ENCODE measurements around the gene KDM8.

The KDM8 gene

DNA sequence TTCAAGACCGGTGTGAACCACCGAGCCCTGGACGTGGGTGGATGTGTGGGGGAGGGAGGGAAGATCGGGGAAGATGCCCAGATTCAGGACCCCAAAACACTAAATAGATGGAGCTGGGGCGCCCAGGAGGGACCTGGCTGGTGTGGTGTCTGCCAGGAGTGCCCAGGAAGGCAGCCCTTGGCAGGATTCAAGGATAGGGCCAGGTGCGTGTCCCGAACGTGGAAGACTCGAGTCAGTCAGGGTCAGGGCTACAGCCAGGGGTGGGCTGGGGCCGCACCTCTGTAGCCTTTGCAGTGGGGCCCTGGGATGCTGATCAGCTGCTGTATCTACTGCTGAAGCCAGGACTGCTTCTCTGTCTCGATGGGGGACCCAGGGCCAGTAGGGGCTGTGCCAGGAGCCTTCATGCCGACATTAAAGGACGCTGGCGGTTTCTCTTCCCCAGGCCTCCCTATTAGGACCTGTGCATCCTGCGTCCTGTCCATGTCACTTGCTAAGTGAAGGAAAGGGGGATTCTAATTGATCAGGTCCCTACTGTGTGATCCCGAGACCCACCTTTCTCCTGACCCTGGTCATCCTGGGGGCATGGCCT, 13.1 kb downstream of the KDM8 start:
- DNase-seq (ENCODE audit: low read depth) = no peak

DNA sequence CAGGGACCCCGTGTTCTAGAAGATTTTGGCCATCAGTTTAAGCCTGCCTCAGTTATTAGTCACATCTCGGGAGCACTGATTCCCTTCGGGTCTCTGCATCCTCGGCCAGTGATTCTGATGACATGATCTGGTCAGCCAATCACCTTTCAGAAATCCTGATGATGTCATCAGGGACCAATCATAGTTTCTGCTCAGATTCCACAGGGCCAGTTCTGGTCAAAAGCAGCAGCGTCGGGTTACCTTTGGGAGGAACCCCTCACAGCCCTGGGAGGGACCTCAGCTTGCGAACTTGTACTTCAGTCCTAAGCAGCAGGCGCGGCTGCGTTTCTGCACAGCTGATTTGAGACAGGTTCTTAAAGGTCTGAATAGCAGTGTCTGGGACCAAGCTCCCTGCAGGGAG, 13.9 kb downstream of the KDM8 start:
- DNase-seq (ENCODE audit: low read depth) = no peak

DNA sequence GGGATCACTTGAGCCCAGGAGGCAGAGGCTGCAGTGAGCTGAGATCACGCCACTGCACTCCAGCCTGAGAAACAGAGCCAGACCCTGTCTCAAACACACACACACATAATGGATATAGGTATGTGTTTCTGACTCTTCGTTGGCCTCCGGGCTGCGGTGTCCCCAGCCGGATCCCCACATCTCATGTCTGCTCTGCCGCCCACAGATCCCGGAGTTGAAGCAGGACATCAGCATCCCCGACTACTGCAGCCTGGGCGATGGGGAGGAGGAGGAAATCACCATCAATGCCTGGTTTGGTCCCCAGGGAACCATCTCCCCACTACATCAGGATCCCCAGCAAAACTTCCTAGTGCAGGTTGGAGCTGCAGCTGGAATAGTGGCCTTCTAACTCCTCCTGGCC, 15.4 kb downstream of the KDM8 start:
- no peak for DNase-seq (ENCODE audit: low read depth)

DNA sequence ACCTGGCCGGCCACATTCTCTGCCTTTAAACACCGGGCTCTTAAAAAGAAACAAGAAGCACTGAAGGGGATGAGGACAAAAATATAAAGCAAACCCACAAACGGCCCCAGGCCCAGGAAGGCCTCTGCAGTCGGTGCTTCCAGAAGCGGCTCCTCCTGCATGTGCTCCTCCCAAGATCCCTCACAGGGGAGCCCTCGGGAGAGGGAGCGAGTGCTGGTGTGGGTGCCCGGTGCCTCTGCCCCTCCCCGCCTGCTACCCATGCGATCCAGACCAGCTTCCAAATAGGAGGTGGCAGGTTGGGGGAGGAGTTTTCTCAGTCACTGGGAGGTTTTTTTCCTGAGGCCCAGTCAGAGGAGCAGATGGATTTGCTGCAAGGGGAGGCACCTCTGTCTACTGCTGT, 15.8 kb downstream of the KDM8 start:
- no peak for DNase-seq (ENCODE audit: low read depth)

DNA sequence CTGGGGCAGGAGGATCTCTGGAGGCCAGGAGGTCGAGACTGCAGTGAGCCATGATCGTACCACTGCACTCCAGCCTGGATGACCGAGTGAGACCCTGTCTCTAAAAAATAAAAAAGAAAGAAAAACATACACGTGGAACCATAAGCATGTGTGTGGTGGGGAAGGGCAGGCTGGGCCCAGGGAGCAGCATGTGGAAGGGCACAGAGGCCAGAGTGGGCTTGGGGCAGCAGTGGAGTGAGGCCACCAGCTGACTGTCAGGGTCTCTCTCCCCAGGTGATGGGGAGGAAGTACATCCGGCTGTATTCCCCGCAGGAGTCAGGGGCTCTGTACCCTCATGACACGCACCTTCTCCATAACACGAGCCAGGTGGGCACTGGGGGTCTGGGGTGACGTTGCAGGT, 16.8 kb downstream of the KDM8 start:
- no peak for DNase-seq (ENCODE audit: low read depth)

DNA sequence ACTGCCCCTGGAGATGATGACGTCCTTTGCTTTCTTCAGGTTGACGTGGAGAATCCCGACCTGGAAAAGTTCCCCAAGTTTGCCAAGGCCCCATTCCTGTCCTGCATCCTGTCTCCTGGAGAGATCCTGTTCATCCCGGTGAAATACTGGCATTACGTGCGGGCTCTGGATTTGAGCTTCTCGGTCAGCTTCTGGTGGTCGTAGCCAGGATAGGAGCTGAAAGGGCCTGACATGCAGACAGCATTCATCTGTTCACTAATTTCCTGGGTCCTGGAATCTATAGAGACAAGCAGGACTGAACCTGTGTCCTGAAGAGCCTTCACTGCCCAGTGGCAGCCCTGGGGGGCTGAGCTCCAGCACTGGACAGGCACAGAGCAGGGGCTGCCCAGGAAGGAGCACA, 17.2 kb downstream of the KDM8 start:
- no peak for DNase-seq (ENCODE audit: low read depth)

DNA sequence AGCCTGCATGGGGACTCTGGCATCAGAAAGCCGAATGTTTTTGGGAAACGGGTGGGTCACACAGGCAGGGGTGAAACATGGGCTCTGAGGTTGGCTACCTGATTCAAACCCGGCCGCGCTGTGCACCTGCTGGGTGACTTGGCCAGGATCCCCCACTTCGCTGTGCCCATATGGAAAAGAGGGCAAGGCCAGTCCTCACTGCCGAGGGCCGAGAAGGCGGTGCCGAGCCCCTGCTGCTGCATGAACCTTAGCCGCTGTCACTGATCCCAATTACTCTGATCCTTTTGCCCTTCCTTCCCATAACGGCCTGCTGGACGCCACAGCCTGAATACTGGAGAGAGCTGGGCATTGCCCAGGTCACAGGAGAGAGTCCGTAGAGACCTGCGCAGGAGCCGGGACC, 17.7 kb downstream of the KDM8 start:
- DNase-seq (ENCODE audit: low read depth) = no peak

DNA sequence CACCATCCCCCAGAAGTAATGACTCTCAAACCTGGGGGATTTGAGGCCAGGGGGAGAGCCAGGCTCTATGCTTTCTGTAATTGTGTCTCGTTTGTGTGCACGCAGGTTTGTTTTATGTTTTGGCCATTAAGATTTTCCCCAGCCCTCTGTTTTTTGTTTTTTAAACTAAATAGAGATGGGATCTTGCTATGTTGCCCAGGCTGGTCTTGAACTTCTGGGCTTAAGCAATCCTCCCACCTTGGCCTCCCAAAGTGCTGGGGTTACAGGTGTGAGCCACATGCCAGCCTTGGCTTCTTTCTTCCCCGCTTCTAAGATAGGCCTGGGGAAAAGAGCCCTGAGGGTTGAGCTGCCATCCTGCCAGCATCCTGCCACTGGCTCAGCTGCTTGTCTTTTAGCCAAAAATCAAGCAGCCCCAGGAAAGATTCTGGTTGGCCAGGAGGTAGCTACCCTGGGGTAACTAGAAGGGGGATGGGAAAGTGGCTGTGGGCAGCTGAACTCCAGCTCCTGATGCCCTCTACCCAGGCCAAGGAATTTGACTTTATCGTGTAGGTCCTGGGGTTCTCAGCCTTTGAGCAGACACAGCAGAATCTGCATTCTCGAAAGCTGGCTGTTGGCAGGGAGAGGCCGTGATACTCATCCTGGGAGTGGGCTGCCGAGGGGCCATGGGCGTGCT, 18.4 kb downstream of the KDM8 start:
- no peak for DNase-seq (ENCODE audit: low read depth)

DNA sequence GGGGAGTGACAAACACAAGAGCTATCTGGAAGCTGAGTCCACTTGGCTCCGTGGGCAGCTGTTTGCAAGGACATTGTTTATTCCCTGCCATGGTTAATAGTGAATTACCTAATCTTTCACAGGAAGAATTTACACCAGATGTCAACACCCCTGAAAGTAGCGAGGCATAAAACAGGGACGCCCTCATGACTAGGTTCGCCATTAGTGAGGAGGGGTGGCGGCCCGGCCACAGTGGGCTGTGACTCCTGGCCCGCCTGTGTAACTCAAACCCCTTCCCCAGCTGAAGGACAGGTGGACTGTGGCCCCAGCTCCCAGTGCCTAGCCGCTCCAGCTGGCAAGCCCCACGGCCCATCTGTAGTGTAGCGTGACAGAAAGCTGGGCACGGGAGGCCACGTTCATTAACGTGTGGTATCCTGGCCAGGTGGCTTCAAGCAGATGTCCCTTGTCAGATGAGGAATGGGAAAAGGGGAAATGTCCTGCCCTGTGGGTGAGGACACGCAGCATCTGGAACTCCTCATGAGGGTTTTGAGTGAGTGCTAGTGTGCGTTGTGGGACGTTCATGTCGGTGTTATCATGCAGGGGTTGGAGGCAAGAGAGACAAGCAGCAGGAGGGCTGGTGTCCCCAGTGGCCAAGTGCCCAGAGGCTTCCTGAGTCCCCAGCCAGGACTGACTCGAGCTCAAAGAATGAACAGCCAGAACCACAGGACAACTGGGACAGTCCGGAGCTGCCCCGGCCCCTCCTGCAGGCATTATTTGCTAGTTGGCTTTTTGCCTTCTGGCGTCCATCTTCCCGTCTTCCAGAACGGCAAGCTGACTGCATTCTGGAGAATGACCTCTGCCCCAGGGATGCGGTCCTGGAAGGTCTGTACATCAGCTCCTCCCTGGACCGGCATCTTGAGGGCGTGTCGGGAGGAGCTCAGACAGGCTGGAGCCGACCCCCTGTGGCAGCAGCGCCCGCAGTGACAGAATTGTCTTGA, 19.2 kb downstream of the KDM8 start:
- no peak for DNase-seq (ENCODE audit: low read depth)

DNA sequence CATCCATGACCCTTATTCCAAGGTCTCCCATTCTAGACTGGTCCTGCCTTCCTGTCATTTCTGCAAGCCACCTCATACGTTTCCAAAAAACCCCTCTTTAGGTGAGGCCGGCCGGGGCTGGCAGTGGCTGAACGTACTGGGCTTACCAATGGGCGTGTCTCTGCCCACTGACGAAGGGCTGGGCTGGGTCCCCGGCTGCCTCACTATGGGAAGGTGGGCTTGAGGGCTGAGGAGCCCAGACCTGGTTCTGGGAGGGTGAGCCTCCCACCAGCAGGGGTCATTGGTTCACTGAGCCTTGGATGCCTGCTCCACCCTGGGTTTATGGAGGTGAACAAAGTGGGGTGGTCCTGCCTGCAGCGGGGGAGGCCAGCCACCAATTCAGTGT, 19.9 kb downstream of the KDM8 start:
- DNase-seq (ENCODE audit: low read depth) = no peak

DNA sequence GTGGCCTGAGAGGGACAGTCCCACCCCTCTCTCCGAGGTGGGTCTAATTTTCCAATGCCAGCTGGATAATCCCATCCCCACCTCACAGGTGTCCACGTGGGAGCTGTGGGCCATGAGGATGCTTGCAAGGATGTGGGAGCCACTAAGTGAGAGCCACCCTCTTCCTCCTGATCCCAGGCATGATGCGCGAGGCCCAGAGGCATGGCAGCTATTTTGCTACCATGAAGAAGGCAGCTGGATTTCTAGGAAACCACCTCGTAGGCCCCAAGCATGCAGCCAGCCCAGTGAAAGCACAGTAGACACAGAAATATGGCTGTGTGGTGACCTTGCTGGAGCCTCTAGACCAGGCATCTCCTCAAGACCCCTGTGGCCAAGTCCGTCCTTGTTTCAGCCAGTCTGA, 20.4 kb downstream of the KDM8 start:
- no peak for DNase-seq (ENCODE audit: low read depth)

DNA sequence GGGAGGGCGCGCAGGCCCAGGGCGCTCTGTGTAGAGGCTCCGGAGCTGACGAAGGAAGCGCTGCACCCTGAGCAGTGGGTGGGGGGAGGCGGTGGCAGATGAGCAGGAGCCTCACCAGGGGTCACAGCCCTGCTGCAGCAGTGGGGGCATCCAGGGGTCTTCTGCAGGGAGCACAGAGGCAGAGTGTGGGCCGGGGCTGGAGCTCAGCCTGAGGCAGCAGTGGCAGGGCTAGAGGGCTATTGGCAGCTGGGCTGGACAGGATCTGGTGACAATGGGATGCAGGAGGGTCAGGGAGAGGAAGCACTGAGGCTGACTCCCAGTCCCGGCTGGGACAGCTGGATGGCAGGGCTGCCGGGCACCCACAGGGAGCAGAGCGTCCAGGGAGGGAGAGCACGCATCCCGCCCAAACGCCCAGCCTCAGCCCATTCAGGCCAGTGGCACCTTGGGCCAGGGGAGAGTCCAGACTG, 21.0 kb downstream of the KDM8 start:
- DNase-seq (ENCODE audit: low read depth) = no peak

DNA sequence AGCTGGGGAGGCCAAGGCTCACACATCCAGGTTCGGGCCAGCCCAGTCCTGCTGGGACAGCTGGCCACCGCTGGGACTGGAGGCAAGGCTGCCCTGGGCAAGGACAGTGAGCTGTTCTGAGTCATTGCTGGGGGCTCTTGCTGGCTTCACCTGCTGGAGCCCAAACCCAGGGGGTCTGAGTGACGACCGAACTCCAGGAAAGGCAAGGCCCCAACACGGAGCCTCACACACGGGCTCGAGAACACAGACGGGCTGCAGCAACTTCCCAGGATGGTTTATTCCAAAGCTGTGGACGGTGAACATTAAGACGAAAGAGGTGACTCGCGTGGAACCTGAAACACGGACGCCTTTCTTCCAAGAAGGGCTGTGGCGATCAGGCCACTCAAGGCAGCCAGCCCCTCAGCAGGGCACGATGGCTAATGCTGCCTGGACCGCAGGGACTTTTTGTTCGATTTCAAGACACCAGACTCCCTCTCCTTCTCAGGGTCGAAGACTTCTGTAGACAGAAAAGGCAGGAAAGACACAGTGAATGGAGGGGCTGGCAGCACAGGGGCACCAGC, 21.5 kb downstream of the KDM8 start:
- no peak for DNase-seq (ENCODE audit: low read depth)

DNA sequence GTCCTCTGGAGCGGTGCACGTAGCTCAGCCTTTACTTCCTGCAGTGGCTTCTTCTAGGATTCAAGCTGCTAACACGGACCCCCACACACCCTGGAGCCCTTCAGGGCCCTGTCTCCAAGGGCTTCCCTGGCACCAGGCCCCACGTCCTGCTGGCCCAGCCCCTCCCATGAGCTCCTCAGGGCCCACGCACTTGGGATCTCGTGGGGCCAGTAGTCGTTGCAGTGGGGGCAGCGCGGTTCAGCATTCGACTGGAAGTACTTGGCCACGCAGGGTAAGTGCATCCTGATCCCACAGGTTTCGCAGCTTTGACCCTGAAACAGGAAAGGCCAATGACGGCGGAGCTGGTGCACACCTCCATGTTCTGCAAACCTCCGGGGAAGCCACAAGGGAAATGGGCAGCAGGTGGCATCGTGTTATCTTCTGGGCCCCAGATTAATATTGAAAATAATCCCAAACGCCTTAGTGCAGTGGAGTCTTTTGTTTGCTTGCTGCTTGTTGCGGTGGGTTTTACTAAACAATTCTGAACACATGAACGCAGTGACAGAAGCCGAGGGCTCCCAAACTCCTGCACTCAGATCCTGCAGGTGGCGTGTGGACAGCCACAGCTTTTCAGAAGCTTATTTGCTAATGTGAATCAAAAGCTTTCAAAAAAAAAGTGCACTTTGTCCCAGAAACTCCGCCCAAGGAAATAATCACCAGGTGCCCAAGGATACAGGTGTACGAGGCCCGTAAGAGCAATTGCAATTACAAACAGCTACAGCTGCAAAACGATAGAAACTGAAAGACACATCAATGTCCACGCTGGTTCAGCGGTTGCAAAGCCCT, 22.4 kb downstream of the KDM8 start:
- DNase-seq (ENCODE audit: low read depth) = no peak

DNA sequence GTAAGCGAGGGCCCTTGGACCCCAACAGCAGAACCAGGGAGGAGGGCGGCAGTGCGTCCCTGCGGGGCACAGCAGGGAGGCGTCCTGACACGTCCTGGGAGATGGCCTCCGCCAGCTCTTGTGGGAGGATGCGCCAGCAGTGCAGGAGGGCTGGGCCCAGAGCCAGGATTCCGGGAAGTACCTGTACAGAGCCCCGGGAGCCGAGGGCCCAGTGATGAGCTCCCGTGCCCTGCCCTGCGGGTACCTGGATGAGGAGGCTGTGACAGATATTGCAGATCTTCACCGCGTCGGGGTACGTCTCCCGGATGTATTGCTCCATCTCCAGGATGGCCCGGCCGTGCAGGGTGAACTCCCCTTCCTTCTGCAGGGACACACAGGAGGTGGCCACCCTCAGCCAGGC, 23.1 kb downstream of the KDM8 start:
- no peak for DNase-seq (ENCODE audit: low read depth)

DNA sequence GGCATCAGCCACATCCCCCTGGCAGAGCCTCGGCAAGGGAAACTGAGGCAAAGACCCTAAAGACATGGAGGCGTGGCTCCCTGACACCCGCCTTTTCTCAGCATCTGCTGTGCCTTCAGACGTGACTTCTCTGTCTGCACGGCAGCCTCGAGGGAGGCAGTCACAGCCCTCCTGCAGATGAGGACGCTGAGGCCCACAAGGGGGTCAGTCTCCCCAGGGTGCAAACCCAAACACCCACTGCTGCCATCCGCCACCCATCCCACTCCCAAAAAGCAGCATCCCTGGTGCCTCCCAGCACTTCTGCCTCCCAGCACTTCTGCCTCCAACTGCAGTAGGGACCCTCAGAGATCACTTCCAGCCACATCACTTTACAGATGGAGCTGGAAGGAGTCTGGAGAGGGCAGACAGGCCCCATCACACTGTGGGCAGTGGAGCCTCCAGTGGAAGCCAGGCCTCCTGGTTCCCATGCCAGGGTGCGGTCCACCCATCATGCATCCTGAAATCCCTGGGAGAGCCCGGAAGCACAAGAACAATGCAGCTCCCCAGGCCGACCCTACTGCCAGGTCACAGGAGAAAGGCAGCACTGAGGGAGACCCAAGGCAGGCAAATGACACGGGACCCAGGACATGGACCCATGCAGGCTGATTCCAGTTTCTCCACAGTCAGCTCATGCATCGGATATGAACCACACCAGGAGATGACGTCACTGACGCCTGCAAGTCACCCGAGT, 23.8 kb downstream of the KDM8 start:
- no peak for DNase-seq (ENCODE audit: low read depth)

DNA sequence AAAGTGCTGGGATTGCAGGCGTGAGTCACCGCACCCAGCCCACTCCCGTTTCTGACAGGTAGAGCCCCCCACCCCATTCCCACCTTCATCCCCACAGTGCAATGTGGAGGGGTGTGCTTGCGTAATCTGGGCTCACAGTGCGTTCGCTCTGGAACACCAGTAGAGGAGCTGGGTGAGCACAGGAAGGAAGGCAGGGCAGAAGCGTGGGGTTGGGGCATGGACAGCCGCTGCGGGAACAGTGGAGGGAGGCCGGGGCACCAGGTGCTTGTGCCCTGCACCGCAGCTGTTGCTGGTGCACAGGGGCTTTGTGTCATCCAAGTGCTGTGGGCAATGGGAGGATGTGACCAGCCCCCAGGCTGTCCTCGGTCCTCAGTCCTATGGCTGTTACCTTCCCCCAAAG, 24.7 kb downstream of the KDM8 start:
- DNase-seq (ENCODE audit: low read depth) = no peak

DNA sequence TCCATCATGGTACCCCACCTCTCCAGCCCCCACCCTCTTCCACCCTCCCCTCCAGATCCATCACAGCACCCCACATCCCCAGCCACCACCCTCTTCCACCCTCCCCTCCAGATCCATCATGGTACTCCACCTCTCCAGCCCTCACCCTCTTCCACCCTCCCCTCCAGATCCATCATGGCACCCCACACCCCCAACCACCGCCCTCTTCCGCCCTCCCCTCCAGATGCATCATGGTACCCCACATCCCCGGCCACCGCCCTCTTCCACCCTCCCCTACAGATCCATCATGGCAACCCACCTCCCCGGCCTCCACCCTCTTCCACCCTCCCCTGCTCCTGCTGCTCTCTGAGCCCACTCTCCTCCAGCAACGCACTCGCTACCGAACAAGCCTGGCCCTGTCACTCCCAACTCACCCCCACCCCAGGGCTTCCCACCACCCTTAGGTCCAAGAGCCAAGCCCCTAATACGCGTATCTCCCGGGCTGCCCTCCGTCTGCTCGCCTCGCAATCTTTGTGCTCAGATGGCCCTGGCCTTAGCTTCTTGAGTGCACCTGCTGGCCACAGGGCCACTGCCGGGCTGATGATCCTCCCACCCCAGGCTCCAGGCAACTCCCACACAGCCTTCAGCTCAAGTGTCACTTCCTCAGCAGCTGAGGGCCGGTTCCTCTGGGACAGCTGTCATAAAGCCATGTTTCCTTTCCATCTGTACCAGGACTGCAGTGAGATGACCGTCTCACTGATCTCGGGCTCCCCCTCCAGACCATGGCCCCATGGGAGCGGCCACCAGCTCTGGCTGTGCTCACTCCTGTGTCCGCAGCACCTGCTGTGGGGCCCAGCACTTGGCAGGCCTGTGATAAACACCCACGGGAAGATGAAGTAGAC, 25.5 kb downstream of the KDM8 start:
- DNase-seq (ENCODE audit: low read depth) = no peak

DNA sequence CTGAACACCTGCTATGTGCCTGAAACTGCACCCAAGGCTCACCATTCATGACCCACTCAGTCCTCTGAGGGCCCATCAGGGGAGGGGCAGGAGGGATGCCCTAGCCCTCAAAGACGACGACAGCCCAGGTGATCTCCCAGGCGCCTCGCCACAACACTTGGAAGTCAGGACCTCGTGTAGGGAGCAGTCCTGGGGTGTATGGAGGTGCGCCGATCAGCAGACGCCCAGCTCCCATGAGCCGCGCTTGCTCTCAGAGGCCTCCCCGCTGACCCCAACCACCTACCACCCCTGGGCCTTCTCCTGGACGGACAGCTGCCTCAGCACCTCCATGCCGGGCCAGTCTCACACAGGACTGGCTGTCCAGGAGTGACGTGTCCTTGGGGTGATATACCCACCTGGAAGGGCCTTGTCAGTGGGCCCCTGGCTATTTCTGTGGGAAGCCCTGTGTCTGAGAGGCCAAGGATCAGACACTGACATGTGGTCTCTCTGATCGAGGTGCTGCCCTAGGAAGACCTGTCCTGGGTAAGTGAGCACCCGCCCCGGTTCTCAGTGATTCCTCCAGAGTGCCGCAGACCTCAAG, 26.7 kb downstream of the KDM8 start:
- DNase-seq (ENCODE audit: low read depth) = no peak

DNA sequence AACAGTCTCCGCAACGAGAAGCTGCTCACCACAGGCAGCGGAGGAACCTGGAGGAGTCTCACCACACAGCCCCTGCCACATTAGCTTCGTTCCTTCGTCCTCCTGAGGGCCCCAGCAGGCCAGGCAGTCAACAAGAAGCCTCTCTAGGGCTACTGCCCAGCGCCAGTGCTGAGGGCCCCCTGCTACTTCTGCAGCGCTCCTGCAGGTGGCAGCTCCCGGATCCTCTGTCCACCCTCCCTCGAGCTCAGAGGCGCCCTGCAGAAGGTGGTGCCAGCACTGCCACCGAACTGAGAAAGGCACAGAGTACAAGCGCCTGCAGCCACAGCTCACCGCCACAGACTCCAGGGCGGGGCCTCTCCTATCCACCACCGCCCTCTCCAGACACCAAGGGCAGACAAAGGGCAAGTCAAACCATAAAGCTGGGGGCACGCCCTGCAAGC, 27.3 kb downstream of the KDM8 start:
- DNase-seq (ENCODE audit: low read depth) = peak; percentile 67
